Epidermal melanocyte (primary cell): ENCODE measurements around the gene RGL1.
A peak's percentile ranks its signal among the peaks of the same experiment; 100 is the strongest.
"Not testable (repeated sequence)": the region's sequence is repeated elsewhere in the genome, so short reads cannot be mapped to it uniquely, and the experiment has no call there.

ENCODE experiments used
- DNase-seq: peaks from one replicate; pipeline ENCODE4 v3.0.0; 2011; ENCODE audit warnings: low spot score; ENCODE audit not compliant: insufficient read length

Gene RGL1

GRCh38 chr1:183804916-183805841 lies at the start of gene RGL1:
TSS of gene RGL1 (plus strand) at chr1:183805120. CDS start at chr1:183805298, 178 bp downstream.
- DNase-seq, result peak; percentile 43

GRCh38 chr1:183756326-183756725 lies 48.6 kb upstream of the RGL1 start:
- no peak for DNase-seq

GRCh38 chr1:183757061-183757460 lies 47.9 kb upstream of the RGL1 start:
- no peak for DNase-seq

GRCh38 chr1:183758913-183759312 lies 46.0 kb upstream of the RGL1 start:
- DNase-seq, result no peak

DNA sequence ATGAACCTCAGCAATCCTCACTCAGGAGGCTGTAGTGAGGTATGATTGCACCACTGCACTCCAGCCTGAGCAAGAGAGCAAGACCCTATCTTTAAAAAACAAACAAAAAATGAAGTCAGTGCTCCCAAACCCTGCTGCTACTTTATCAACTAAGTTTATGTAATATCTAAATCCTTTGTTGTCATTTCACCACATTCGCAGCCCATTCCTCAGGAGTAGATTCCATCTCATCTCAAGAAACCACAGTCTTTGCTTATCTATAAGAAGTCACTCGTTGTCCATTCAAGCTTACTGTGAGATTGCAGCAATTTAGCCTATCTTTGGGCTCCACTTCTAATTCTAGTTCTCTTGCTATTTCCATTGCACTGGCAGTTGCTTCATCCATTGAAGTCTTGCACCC lies 44.3 kb upstream of the RGL1 start:
- DNase-seq, result no peak

DNA sequence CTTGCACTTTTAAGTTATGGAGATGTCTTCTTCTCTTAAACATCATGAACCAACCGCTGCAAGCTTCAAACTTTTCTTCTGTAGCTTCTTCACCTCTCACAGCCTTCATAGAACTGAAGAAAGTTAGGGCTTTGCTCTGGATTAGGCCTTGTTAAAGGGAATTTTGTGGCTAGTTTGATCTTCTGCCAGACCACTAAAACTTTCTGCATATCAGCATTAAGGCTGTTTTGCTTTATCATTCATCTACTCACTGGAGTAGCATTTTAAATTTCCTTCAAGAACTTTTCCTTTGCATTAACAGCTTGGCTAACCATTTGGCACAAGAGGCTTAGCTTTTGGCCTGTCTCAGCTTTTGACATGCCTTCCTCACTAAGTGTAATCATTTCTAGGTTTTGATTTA lies 43.0 kb upstream of the RGL1 start:
- no peak for DNase-seq

DNA sequence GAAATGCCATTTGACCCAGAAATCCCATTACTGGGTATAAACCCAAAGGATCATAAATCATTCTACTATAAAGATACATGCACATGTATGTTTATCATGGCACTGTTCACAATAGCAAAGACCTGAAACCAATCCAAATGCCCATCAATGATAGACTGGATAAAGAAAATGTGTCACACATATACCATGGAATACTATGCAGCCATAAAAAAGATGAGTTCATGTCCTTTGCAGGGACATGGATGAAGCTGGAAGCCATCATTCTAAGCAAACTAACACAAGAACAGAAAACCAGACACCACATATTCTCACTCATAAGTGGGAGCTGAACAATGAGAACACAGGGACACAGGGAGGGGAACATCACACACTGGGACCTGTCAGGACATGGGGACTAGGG lies 42.1 kb upstream of the RGL1 start:
- DNase-seq, result not testable (repeated sequence)

DNA sequence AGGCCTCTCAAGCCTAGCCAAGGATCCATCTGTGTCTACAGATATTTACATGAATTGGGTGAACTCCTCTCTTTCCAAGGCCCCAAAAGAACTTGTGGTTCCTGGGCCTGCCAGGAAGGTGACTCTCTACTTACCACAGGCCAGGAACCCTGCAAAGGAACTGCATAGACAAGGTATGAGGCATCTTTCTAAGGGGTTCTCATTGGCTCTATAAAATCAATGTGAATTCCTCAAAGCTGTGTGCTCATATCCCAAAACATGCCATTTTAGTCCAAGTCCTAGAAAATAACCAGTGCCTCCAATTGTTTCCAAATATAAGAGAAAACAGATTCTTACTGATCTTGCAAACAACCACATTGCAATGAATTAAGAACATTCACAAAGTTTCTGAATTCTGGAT lies 39.9 kb upstream of the RGL1 start:
- DNase-seq, result no peak

GRCh38 chr1:183769956-183770815 lies 34.7 kb upstream of the RGL1 start:
- no peak for DNase-seq

GRCh38 chr1:183770816-183771128 lies 34.1 kb upstream of the RGL1 start:
- DNase-seq, result no peak

DNA sequence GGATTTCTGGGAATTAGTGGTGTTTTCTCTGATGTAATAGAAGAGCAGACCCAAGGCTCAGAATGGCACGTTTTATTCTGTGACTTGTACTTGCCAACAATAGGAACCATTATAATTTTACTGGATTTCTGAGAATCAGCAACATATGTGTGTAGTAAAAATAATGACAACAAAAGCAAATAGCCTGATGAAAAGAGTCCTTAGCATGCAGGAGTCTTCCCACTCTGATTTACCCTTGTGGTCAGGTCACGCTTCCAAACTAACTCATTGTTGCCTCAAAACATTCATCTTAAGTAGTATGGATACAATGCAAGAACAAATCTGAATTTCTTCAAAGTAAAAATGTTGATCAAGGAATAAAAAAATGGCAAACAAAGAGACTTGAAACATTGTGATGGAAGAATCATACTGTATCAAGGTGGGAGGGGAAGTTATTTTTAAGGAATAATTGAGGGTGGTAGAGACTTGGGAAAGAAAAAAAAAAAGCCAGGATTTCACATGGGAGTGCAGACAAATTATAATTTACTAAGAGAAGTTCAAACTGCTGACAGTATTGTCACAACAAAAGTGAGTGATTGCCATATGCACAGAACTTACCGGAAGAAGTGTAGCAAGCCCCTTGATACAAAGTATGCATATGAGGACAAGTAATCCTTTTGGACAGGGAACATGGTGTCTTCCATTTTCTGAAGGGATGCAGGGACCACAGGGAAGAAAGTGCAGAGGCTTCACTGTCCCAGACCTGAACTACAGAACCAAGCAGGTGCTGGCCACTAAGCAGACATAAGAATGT lies 31.2 kb upstream of the RGL1 start:
- no peak for DNase-seq

DNA sequence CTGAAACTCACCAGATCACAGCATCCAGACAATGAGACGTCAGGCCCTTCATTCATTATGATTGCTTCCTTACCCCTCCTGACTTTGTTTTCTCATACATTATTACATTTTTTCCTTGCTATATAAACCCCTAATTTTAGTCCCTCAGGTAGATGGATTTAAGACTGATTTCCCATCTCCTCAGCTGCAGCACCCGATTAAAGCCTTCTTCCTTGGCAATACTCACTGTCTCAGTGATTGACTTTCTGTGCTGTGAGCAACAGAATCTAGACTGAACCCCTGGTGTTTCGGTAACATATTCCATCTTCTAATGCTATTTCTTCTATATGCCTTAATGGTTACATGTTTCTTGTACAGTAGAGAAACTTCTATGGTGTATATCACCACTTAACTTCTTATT lies 30.0 kb upstream of the RGL1 start:
- no peak for DNase-seq

DNA sequence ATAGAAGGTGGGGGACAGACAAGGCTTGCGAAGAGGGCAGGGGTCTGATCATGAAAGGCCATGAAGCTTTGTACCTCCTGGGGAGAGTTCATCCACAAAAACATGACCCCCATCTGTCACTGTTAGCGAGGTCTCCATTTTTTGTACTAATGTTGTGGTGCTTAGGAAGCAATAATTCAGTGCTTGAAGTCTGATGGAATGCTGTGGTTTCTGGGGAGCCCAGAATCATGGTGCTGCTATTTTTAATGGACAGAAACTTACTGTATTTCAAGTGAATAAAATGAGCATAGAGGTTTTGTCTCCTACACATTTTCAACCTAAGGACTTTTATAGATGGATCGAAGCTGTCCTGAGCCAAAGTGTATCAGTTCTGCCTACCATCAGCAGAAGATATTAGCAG lies 28.2 kb upstream of the RGL1 start:
- DNase-seq, result no peak

- no peak for DNase-seq
Measured at GRCh38 chr1:183777328-183777727, 27.6 kb upstream of the RGL1 start.

DNA sequence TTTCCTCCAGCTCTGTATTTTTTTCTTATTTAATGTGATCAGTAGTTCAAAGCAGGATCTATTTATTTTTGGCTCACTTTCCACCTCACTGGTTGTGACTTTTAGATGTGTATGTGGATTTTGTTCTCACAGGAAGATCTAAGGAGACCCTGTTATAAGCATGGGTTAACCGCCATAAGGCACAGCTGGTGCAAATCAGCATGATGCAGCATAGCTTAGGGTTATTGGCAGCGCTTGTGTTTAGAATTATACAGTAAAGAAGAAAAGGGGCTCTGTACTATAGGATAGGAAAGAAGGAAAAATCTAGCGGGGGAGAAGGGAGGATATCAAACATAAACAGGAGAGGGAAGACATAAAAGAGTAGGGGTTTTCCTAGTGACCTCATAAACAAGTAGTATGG lies 26.9 kb upstream of the RGL1 start:
- peak; percentile 45 for DNase-seq

DNA sequence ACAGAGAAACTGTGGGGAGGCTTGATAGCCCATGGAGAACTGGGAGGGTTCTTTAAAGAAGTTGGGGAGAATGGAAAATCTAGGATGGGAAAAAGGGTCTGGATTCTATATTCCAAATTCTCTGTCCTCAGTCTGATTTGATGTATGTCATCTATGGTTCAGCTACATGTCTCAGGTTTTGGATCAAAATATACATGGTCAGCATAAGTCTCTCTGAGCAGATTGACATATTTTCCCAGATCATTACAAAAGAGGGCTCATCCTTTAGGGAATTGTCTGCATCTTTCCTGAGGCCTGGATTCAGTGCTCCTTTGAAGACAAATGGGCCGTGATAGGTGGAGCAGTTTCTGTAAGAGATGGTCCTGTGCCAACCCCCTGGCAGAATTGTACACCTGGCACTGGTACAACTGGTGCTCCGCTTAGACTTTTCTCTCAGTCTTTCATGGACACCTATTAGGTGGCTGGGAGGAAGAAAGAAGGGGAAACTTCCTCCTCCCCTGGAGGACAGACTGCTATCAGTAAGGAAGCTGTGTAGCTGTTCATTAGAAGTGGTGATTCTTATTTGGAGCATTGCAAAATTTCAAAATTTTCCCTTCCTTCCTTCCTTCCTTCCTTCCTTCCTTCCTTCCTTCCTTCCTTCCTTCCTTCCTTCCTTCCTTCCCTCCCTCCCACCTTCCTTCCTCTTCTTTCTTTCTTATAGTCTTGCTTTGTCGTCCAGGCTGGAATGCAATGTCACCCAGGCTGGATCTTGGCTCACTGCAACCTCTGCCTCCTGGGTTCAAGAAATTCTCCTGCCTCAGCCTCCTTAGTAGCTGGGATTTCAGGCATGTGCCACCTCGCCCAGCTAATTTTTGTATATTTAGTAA lies 26.1 kb upstream of the RGL1 start:
- no peak for DNase-seq

- no peak for DNase-seq
Measured at GRCh38 chr1:183780159-183780558, 24.8 kb upstream of the RGL1 start.

DNA sequence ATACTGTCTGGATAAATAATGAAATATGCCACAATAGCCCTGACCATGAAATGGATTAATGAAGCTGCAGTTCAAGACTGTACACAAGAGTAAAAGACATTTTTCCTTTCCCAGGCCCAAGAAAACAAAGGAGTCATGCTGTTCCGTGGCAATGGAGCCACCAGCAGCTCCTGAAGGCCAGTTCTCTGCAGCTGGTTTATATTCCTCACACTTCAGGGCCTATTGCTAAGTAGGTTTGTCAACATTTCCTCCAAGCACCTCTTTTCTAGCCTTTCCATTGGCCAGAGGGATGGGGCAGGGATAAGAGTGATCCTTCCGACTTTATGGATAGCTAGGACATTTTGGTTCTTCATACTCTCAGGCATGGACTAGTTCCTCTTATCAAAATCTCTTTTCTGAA lies 24.2 kb upstream of the RGL1 start:
- DNase-seq, result no peak

DNA sequence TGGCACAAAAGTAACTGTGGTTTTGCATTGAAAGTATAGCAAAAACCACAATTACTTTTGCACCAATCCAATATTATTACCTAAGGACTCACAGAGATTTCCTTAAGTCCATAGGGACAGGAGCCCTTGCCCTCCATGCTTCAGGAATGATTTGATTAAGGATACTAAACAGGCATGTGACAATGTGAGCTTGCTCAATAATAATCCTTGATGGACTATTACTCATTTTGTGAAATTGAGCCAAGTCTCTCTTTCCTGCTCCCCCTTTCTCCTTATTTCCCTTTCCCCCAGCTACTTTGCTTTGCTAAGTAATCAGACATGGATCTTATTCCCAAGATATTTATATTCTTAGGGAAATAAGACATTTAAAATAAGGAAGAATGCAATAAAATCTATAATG lies 21.6 kb upstream of the RGL1 start:
- DNase-seq, result no peak

DNA sequence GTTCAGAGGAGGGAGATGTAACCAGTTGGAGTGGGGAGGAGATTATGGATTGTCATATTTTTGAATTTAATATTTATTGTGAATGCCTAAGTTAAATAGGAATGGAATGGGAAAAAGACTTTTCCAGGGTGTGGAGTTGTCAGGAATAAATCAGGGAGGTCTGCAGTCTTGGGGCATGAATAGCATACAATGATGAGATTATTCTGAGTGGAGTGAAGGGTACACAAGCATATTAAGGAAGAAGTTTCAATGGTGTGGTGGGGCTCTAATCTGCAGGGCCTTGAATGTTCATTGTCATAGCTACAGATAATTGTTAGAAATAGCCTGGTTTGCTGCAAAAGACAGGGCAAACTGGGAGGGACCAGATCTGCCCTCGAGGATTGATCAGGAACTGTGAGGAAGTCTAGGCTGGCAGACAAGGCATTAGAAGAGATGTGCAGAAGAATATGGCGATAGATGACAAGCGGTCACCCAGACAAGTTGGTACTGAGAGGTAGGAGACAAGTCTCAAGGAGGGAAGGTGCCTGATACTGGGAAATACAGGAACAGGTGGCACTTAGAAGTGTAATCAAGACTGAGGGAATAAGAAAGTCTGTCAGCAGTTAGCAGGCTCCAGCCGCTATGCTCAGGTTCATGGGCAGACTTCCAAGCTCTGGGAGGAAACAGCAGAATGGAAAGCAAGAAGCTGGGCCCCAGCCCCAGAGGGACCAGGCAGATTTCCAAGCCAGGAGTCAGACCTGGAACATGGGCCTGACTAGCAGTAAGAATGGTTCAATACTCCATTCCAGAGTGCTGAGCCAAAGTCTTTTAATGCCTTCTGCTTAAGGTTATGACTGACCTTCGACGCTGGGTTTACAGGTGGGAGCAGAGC lies 20.9 kb upstream of the RGL1 start:
- no peak for DNase-seq
